D721Med (cell line): ENCODE results near the gene TRIM5.
"Not testable (repeated sequence)": the region's sequence is repeated elsewhere in the genome, so short reads cannot be mapped to it uniquely, and the experiment has no call there.

Experiments used
- DNase-seq: peaks from one replicate; pipeline ENCODE4 v3.0.0; 2011; ENCODE audit warnings: low spot score; ENCODE audit not compliant: insufficient read length
- FAIRE-seq: peaks from 2 replicates; lab custom pipeline; 2011; peaks lifted over from hg19 to GRCh38; lab: Jason Lieb, UNC
- CTCF ChIP-seq: IDR thresholded peaks from 2 replicates; pipeline ENCODE4 v1.5.1; 2012; ENCODE audit warnings: mild to moderate bottlenecking, control low read depth; ENCODE audit not compliant: insufficient read depth; ENCODE audit errors: missing control alignments

The TRIM5 gene

DNA sequence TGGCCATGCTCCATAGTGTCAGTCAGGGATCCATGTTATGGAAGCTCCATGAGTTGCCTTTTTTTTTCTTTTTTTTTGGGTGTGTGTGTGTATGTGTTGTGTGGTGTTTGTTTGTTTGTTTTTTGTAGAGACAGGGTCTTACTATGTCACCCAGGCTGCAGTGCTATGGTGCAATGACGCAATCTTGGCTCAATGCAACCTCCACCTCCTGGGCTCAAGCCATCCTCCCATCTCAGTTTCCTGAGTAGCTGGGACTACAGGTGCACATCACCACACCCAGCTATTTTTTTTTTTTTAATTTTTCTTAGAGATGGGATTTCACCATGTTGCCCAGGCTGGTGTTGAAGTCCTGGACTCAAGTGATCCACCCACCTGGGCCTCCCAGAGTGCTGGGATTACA is 3.6 kb upstream of the TRIM5 start:
- no peak for FAIRE-seq
- TF ChIP-seq CTCF = no peak

GRCh38 chr11:5686426-5686825 is 1.6 kb upstream of the TRIM5 start:
- no peak for DNase-seq
- no peak for TF ChIP-seq CTCF
- FAIRE-seq = no peak

More for the DNA sequence above, 3.6 kb upstream of the TRIM5 start:
- DNase-seq = no peak

- TF ChIP-seq CTCF = no peak
- DNase-seq = no peak
These were observed 733 bp downstream of the TRIM5 start for GRCh38 chr11:5684036-5684645.

DNA sequence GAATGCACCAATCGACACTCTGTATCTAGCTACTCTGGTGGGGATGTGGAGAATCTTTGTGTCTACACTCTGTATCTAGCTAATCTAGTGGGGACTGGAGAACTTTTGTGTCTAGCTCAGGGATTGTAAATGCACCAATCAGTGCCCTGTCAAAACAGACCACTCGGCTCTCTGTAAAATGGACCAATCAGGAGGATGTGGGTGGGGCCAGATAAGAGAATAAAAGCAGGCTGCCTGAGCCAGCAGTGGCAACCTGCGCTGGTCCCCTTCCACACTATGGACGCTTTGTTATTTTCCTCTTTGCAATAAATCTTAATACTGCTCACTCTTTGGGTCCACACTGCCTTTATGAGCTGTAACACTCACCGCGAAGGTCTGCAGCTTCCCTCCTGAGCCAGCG is 1.3 kb downstream of the TRIM5 start:
- FAIRE-seq, DNase-seq: not testable (repeated sequence)

More at GRCh38 chr11:5684036-5684645, 733 bp downstream of the TRIM5 start:
- no peak for FAIRE-seq

GRCh38 chr11:5682890-5683441 is 1.9 kb downstream of the TRIM5 start:
- not testable (repeated sequence) for DNase-seq, FAIRE-seq

DNA sequence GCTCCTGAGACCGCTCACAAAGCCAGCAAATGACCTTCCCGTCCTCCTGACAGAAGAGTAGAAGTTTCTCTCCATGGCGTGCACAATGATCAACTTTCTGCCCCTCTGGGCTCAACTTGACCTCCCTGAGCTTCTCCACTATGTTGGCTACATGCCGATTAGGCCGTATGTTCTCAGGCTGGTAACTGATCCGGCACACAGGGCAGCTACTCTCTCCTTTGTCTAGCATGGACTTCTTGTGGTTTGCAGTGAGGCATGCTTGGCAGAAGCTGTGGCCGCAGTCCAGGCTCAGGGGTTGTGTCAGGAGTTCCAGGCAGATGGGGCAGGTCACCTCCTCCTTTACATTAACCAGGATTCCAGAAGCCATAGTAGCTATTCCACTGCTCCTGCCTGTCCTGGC is 5.1 kb downstream of the TRIM5 start:
- no peak for TF ChIP-seq CTCF

GRCh38 chr11:5674391-5674790 is 10.5 kb downstream of the TRIM5 start:
- DNase-seq (no peak), FAIRE-seq (no peak)
- no peak for TF ChIP-seq CTCF

More for the DNA sequence above, 5.1 kb downstream of the TRIM5 start:
- DNase-seq = no peak
- FAIRE-seq = no peak

DNA sequence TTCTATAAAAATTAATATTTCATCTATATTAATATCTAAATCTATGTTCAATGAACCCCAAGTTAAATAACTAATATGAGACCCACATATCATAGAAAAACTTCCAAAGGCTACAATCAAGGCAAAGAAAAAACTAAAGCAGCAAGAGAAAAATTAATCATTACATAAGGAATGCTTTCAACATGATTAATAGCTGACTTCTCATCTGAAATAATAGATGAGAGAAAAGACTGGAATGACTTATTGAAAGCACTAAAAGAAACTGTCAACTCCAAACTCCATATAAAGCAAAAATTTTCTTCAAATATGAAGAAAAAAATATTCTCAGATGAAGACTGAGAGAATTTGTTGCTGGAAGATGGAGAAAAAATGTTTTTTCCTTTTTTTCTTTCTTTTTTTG is 13.0 kb downstream of the TRIM5 start:
- DNase-seq (no peak), FAIRE-seq (no peak)
- no peak for TF ChIP-seq CTCF
